Measurements from ENCODE around the gene HDGFL3.
A peak's percentile ranks its signal among the peaks of the same experiment; 100 is the strongest.

DNA sequence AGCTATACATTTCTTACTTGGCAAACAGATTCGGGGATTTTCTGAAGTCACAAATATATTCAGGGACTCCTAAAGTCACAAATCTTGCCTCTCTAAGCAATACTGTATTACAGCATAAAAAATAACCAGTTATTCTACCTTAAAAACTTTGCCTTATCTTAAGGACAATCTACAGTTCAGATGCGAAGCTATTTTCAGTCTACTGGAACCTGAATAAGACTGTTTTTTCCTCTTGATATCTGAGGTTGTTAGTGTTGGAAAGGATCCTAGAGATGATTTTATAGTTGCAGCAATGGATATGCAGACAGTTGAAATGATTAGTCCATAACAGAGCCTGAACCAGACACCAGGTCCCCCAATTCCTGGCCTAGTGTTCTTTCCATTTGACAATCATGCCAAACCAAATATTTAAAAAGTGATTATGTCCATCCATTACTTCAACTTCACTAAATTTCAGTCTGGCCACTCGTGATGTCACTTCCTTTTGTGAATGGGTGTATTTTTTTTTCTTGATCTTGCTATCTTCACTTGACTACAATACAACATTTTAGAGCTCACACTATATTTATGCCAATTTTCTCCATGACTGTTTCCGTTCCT is 1.8 kb downstream of the HDGFL3 start:
- TF ChIP-seq, protein P1, sequence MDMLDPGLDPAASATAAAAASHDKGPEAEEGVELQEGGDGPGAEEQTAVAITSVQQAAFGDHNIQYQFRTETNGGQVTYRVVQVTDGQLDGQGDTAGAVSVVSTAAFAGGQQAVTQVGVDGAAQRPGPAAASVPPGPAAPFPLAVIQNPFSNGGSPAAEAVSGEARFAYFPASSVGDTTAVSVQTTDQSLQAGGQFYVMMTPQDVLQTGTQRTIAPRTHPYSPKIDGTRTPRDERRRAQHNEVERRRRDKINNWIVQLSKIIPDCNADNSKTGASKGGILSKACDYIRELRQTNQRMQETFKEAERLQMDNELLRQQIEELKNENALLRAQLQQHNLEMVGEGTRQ (IDR thresholded peaks at IDR 0.05): no peak
- TF ChIP-seq EP300 (IDR thresholded peaks at IDR 0.05) (no peak), MAFK (IDR thresholded peaks at IDR 0.05; ENCODE audit: partially characterized antibody) (peak; percentile 14), CEBPB (IDR thresholded peaks at IDR 0.05) (no peak), RCOR1 (IDR thresholded peaks at IDR 0.05; ENCODE audit: low read depth, low read length) (no peak), CTCF (IDR thresholded peaks at IDR 0.05) (no peak), NR3C1 (IDR thresholded peaks at IDR 0.05) (no peak), KDM5A (IDR thresholded peaks at IDR 0.05) (no peak)
